ENCODE measurements around the gene UGDH. TPM values are rescaled to one million over a fixed set of nuclear protein-coding genes. Genes with fewer than 3 reads are reported as not detected.
"Not testable (repeated sequence)": the region's sequence is repeated elsewhere in the genome, so short reads cannot be mapped to it uniquely, and the experiment has no call there.

The UGDH gene
- total RNA-seq, 1 donor from 2014 or later = 47.7 TPM

DNA sequence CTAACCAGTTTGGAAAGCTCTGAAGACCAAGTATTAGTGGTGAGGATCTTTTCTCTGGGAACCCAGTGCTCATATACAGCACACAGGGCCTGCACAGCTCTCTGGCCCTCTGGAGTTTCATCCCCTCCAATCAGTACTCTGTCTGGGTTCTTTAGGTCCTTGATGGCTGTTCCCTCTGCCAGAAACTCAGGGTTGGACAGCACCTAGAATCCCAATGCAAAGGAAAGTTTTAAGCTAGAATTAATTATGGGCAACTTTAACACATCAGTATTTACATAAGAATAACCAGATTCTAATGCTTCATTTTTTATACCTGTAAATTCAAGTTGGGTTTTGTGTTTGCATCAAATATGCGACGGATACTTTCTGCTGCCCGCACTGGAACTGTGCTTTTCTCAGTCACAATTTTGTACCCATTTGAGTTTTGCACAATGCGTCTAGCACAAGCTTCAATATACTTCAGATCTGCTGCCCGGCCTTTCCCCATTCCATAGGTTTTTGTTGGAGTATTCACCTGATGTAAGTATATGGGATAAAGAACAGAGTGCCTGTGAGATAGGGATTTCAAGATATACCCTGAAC is 16.8 kb downstream of the UGDH start:
- H3K27me3 ChIP-seq (ENCODE audit: low read depth) = no peaks in the 10 kb centered on the region
- ATAC-seq = no peak

DNA sequence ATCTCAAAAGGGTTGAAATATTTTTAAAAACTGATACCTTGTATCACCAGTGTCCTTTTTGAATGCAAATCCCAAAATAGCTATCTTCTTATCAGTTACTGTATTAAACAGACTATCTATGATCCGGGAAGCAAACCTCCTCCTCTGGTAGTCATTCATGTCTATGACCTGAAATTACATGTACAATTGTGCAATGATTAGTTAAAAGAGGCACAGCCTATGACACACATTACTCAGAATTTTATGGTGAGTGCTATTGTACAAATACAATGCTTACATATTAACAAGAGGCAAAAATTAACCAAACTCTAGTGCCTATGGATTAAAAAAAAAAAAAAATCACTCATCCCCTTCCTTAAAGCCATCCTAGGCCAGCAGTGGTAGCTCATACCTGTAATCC is 21.7 kb downstream of the UGDH start:
- intact Hi-C loops (cut with DNase I) = no loop called here
- DNase-seq (no peak), ATAC-seq (peak in 1 of 2 donors; percentile 12)
- no peaks in the 10 kb centered on the region for H3K27me3 ChIP-seq (ENCODE audit: low read depth)
- TF ChIP-seq, protein P1, sequence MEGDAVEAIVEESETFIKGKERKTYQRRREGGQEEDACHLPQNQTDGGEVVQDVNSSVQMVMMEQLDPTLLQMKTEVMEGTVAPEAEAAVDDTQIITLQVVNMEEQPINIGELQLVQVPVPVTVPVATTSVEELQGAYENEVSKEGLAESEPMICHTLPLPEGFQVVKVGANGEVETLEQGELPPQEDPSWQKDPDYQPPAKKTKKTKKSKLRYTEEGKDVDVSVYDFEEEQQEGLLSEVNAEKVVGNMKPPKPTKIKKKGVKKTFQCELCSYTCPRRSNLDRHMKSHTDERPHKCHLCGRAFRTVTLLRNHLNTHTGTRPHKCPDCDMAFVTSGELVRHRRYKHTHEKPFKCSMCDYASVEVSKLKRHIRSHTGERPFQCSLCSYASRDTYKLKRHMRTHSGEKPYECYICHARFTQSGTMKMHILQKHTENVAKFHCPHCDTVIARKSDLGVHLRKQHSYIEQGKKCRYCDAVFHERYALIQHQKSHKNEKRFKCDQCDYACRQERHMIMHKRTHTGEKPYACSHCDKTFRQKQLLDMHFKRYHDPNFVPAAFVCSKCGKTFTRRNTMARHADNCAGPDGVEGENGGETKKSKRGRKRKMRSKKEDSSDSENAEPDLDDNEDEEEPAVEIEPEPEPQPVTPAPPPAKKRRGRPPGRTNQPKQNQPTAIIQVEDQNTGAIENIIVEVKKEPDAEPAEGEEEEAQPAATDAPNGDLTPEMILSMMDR (IDR thresholded peaks at IDR 0.05) = no peak
- H3K4me3 ChIP-seq = no peak overlapping the region
- no peaks in the 10 kb centered on the region for H3K4me1 ChIP-seq
- peaks cover 100% of the 10 kb centered on the region for H3K36me3 ChIP-seq
- H3K27ac ChIP-seq = no peak overlapping the region
- no peaks in the 10 kb centered on the region for H3K9me3 ChIP-seq

More for the DNA sequence above, 16.8 kb downstream of the UGDH start:
- intact Hi-C loops (cut with DNase I) = no loop called here
- DNase-seq = no peak
- no peaks in the 10 kb centered on the region for H3K9me3 ChIP-seq
- TF ChIP-seq, protein P1 (IDR thresholded peaks at IDR 0.05) = no peak
- H3K36me3 ChIP-seq = peaks cover 87% of the 10 kb centered on the region
- no peaks in the 10 kb centered on the region for H3K4me1 ChIP-seq
- H3K4me3 ChIP-seq = no peak overlapping the region
- H3K27ac ChIP-seq = no peak overlapping the region

DNA sequence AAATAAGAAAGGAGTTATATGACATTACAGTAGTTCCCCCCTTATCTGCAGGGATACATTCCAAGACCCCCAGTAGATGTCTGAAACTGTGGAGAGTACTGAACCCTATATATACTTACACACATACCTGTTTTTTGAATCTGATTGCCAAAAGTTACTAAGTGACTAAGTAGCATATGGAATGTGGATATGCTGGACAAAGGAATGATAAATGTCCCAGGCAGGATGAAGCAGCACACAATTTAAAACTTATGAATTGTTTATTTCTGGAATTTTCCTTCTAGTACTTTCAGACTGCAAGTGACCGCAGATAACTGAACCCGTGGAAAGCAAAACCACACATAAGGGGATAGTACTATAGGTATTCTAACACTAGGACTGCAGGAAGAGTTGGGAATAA is 22.7 kb downstream of the UGDH start:
- Histone ChIP-seq H3K4me3 (no peak overlapping the region), H3K9me3 (no peaks in the 10 kb centered on the region), H3K27me3 (ENCODE audit: low read depth) (no peaks in the 10 kb centered on the region), H3K27ac (no peak overlapping the region), H3K4me1 (no peaks in the 10 kb centered on the region), H3K36me3 (peaks cover 99% of the 10 kb centered on the region)
- intact Hi-C loops (cut with DNase I) = no loop called here
- no peak for DNase-seq
- TF ChIP-seq, protein P1 (IDR thresholded peaks at IDR 0.05) = no peak
- ATAC-seq = no peak

DNA sequence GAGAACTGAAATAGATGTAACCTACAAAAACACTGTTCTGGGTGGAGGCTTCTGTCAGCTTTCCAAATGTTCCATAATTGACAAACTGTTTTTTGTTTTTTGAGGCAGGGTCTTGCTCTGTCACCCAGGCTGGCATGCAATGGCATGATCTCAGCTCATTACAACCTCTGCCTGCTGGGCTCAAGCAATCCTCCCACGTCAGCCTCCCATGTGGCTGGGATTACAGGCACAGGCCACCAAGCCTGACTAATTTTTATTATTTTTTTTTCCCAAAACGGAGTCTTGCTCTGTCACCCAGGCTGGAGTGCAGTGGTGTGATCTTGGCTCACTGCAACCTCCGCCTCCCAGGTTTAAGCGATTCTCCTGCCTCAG is 24.6 kb downstream of the UGDH start:
- H3K27me3 ChIP-seq (ENCODE audit: low read depth); ATAC-seq; H3K4me1 ChIP-seq; intact Hi-C loops (cut with DNase I); H3K9me3 ChIP-seq; DNase-seq; H3K4me3 ChIP-seq; H3K27ac ChIP-seq: not testable (repeated sequence)
- H3K36me3 ChIP-seq = peaks cover 99% of the 10 kb centered on the region

DNA sequence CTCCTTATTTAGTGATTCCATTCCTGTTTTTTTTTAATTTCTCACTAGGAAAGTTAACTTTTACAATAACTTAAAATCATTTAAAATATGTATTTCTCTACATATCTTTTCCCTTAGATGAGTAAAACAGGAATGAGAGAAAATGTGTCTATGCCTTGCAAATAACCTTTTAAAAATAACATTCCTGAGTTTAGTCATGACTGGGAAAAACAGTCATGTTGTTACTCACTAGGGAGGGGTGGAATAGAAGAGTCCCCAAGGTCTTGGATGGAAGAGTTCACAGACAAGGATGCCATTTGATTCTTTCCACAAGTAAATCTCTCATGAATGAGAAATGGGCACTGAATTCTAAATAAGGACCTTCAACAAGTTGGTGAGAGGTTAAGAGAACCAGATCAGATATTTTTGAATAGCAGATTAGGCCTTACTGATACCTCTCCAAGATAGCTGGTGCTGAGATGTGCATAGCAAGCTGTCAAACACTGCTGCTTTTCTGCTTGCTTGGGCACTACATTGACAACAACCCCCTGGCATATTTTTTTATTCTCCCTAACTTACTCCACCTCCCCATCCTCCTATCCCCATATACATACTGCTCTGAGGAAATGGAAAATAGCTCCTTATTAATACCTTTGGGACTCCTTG is 25.1 kb downstream of the UGDH start:
- Histone ChIP-seq H3K27ac (no peak overlapping the region), H3K27me3 (ENCODE audit: low read depth) (no peaks in the 10 kb centered on the region), H3K9me3 (no peaks in the 10 kb centered on the region), H3K4me3 (no peak overlapping the region), H3K4me1 (no peaks in the 10 kb centered on the region), H3K36me3 (peaks cover 93% of the 10 kb centered on the region)
- DNase-seq = no peak
- TF ChIP-seq, protein P1 (IDR thresholded peaks at IDR 0.05) = no peak
- ATAC-seq = no peak
- intact Hi-C loops (cut with DNase I) = no loop called here

DNA sequence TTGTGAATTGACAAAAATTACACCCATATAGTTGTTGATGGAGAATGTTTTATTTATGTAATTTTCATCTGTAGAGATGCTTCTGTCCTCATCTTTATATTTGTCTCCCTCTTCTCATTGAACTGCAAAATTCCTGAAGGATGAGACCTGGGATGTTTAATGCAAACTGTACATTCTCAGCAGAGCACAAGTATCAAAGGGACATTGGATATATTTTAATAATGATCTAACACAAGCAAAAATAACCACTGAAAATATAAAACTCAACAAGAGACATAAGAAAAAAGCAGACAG is 28.6 kb downstream of the UGDH start:
- ATAC-seq (no peak), DNase-seq (no peak)
- H3K36me3 ChIP-seq = peaks cover 59% of the 10 kb centered on the region
- H3K27ac ChIP-seq = no peak overlapping the region
- H3K4me3 ChIP-seq = no peak overlapping the region
- no peaks in the 10 kb centered on the region for H3K27me3 ChIP-seq (ENCODE audit: low read depth)
- intact Hi-C loops (cut with DNase I) = no loop called here
- H3K9me3 ChIP-seq = no peaks in the 10 kb centered on the region
- H3K4me1 ChIP-seq = no peaks in the 10 kb centered on the region
- TF ChIP-seq, protein P1 (IDR thresholded peaks at IDR 0.05) = no peak
